Aorta (tissue), 5 donors: ENCODE data around the gene SMYD3. TPM values are rescaled to one million over a fixed set of nuclear protein-coding genes. Genes with fewer than 3 reads are reported as not detected.

Source experiments
- ATAC-seq: fragments of 200-7000 bp; cut with Tn5 transposase; one replicate; pipeline ENCODE4 v1.9.1; 2022; ENCODE audit warnings: moderate library complexity; ENCODE audit not compliant: low FRiP score
- DNase-seq, 2 donors: peaks; one replicate each; pipeline ENCODE4 v3.0.0-alpha.2; 2020
- H3K27ac ChIP-seq, 2 donors: one replicate each; pipeline ENCODE4 v1.5.1; 2013; ENCODE audit warnings: low read length in 2 of 2, mild to moderate bottlenecking in 2 of 2, moderate library complexity in 2 of 2, control low read depth in 1 of 2, inconsistent platforms in 1 of 2, low read depth in 1 of 2
- H3K27me3 ChIP-seq, 2 donors: one replicate each; pipeline ENCODE4 v1.6.1; 2013; ENCODE audit warnings: control low read depth in 1 of 2, low read length in 1 of 2, mild to moderate bottlenecking in 1 of 2, moderate library complexity in 1 of 2; ENCODE audit not compliant: insufficient read depth in 2 of 2, control insufficient read depth in 1 of 2
- H3K36me3 ChIP-seq, 2 donors: one replicate each; pipeline ENCODE4 v1.6.1; 2013; ENCODE audit warnings: control low read depth in 1 of 2, low read length in 1 of 2, mild to moderate bottlenecking in 1 of 2; ENCODE audit not compliant: insufficient read depth in 2 of 2, control insufficient read depth in 1 of 2
- H3K4me1 ChIP-seq, 2 donors: one replicate each; pipeline ENCODE4 v1.6.1; 2013; ENCODE audit warnings: low read length in 2 of 2, control low read depth in 1 of 2, mild to moderate bottlenecking in 1 of 2, moderate library complexity in 1 of 2; ENCODE audit not compliant: insufficient read depth in 2 of 2, control insufficient read depth in 1 of 2
- H3K4me3 ChIP-seq, 2 donors: one replicate each; pipeline ENCODE4 v1.5.1; 2013; ENCODE audit warnings: low read length in 2 of 2, control low read depth in 1 of 2, mild to moderate bottlenecking in 1 of 2
- H3K9me3 ChIP-seq: one replicate; pipeline ENCODE4 v1.6.1; 2013; ENCODE audit warnings: mild to moderate bottlenecking, low read length; ENCODE audit not compliant: control insufficient read depth
- WGBS, 2 donors: extraction: QIAGEN DNeasy Blood & Tissue Kit; methylation state at CpG; one replicate each; pipeline ENCODE4 v1.1.7; 2013; 5-methylcytosine and 5-hydroxymethylcytosine counted together
- intact Hi-C, 2 donors: fragments of 100-400 bp; cut with DNase I; formaldehyde crosslinking; loops; one replicate each; pipeline versions ENCODE4 v1.14.2 to v1.15.0; 2022
- polyA plus RNA-seq, 2 donors: library from polyadenylated mRNA; stranded (reverse); fragments of 200-250 nt; gene quantifications; one replicate each; pipeline ENCODE4 v1.2.3, GENCODE V29; 2013
- total RNA-seq, 2 donors: library from RNA; stranded (reverse); fragmentation: NEBNext Ultra II Directional; extraction: Animal tissue kit (Norgen Biotek cat#: 25700); gene quantifications; one replicate each; pipeline ENCODE4 v1.2.1, GENCODE V29; 2021
- donor health status: healthy with polysubstance abuse.
- donor health status: Bipolar disorder and iron deficiency.
- donor health status: DM: no; HTN: no; CAD: no.
- donor health status: DM: no; HTN: no; CAD: no.
- donor health status: DM: yes; HTN: yes; CAD: no.

SMYD3 gene
- total and polyA plus RNA-seq, 4 donors: 6.0 to 29.1 (median 11.1) TPM

GRCh38 chr1:246537441-246537840 is 30.4 kb upstream of the SMYD3 start:
- peaks cover 0 to 5% of the 10 kb centered on the region in 2 donors for H3K36me3 ChIP-seq
- DNase-seq (no peak), ATAC-seq (no peak)
- no peak overlapping the region for H3K4me3 ChIP-seq
- H3K4me1 ChIP-seq: no peaks in the 10 kb centered on the region
- no peak overlapping the region for H3K27ac ChIP-seq
- no peaks in the 10 kb centered on the region for H3K9me3 ChIP-seq
- intact Hi-C loops: no loop called here
- no peaks in the 10 kb centered on the region for H3K27me3 ChIP-seq
- WGBS, 2 donors: 81 to 82% methylated on average over 7 of the region's 7 CpGs

- 84% methylated on average over 1 of the region's 1 CpG for WGBS, 2 donors
- no peak overlapping the region for H3K4me3 ChIP-seq
- H3K9me3 ChIP-seq: peaks cover 3% of the 10 kb centered on the region
- no peak overlapping the region for H3K27ac ChIP-seq
- no peaks in the 10 kb centered on the region for H3K27me3 ChIP-seq
- H3K4me1 ChIP-seq: no peaks in the 10 kb centered on the region
- H3K36me3 ChIP-seq: no peaks in the 10 kb centered on the region
- intact Hi-C loops: no loop called here
- no peak for ATAC-seq
- DNase-seq: no peak
These were observed 27.0 kb upstream of the SMYD3 start for GRCh38 chr1:246534114-246534513.

GRCh38 chr1:246533371-246533905 is 26.4 kb upstream of the SMYD3 start:
- DNase-seq: no peak
- intact Hi-C loops: no loop called here
- Histone ChIP-seq H3K4me1 (no peaks in the 10 kb centered on the region), H3K4me3 (no peak overlapping the region), H3K36me3 (no peaks in the 10 kb centered on the region), H3K9me3 (peaks cover 3% of the 10 kb centered on the region), H3K27me3 (no peaks in the 10 kb centered on the region), H3K27ac (no peak overlapping the region)
- no peak for ATAC-seq
- WGBS, 2 donors: 88% methylated on average over 2 of the region's 2 CpGs

- Histone ChIP-seq H3K4me1 (no peaks in the 10 kb centered on the region), H3K36me3 (no peaks in the 10 kb centered on the region), H3K9me3 (peaks cover 3% of the 10 kb centered on the region), H3K27me3 (no peaks in the 10 kb centered on the region), H3K4me3 (no peak overlapping the region), H3K27ac (no peak overlapping the region)
- ATAC-seq (no peak), DNase-seq (no peak)
- intact Hi-C loops: no loop called here
- WGBS, 2 donors: 27 to 53% methylated on average over 1 of the region's 1 CpG
These were observed 25.4 kb upstream of the SMYD3 start for GRCh38 chr1:246532519-246532918.

GRCh38 chr1:246530482-246530881 is 23.4 kb upstream of the SMYD3 start:
- H3K9me3 ChIP-seq: peaks cover 3% of the 10 kb centered on the region
- H3K4me3 ChIP-seq: no peak overlapping the region
- no peaks in the 10 kb centered on the region for H3K4me1 ChIP-seq
- H3K36me3 ChIP-seq: no peaks in the 10 kb centered on the region
- H3K27ac ChIP-seq: no peak overlapping the region
- H3K27me3 ChIP-seq: no peaks in the 10 kb centered on the region
- DNase-seq (no peak), ATAC-seq (no peak)
- intact Hi-C loops: no loop called here
- WGBS, 2 donors: 67 to 70% methylated on average over 2 of the region's 2 CpGs

GRCh38 chr1:246528933-246529731 is 22.1 kb upstream of the SMYD3 start:
- Histone ChIP-seq H3K27me3 (no peaks in the 10 kb centered on the region), H3K27ac (no peak overlapping the region), H3K4me1 (no peaks in the 10 kb centered on the region), H3K9me3 (peaks cover 3% of the 10 kb centered on the region), H3K36me3 (no peaks in the 10 kb centered on the region), H3K4me3 (no peak overlapping the region)
- intact Hi-C loops: no loop called here
- ATAC-seq: no peak
- DNase-seq: no peak
- 68 to 72% methylated on average over 8 of the region's 8 CpGs for WGBS, 2 donors

- DNase-seq (no peak), ATAC-seq (peak; percentile 44)
- Histone ChIP-seq H3K9me3 (peaks cover 3% of the 10 kb centered on the region), H3K27me3 (no peaks in the 10 kb centered on the region), H3K4me3 (no peak overlapping the region), H3K4me1 (no peaks in the 10 kb centered on the region), H3K27ac (no peak overlapping the region), H3K36me3 (no peaks in the 10 kb centered on the region)
- intact Hi-C loops: no loop called here
- WGBS, 2 donors: 40 to 48% methylated on average over 5 of the region's 5 CpGs
These were observed 20.5 kb upstream of the SMYD3 start for GRCh38 chr1:246527402-246528088.

- H3K9me3 ChIP-seq: peaks cover 3% of the 10 kb centered on the region
- no peaks in the 10 kb centered on the region for H3K27me3 ChIP-seq
- H3K27ac ChIP-seq: no peak overlapping the region
- no peak overlapping the region for H3K4me3 ChIP-seq
- 69 to 72% methylated on average over 7 of the region's 7 CpGs for WGBS, 2 donors
- no peak for ATAC-seq
- no peaks in the 10 kb centered on the region for H3K4me1 ChIP-seq
- DNase-seq: no peak
- intact Hi-C loops: no loop called here
- no peaks in the 10 kb centered on the region for H3K36me3 ChIP-seq
These were observed 19.8 kb upstream of the SMYD3 start for GRCh38 chr1:246526915-246527314.

GRCh38 chr1:246526380-246526779 is 19.3 kb upstream of the SMYD3 start:
- WGBS, 2 donors: 69 to 75% methylated on average over 4 of the region's 4 CpGs
- H3K27me3 ChIP-seq: no peaks in the 10 kb centered on the region
- H3K36me3 ChIP-seq: no peaks in the 10 kb centered on the region
- no peaks in the 10 kb centered on the region for H3K4me1 ChIP-seq
- intact Hi-C loops: no loop called here
- H3K9me3 ChIP-seq: peaks cover 3% of the 10 kb centered on the region
- H3K27ac ChIP-seq: no peak overlapping the region
- ATAC-seq (no peak), DNase-seq (no peak)
- no peak overlapping the region for H3K4me3 ChIP-seq
